ENCODE measurements around the gene PLOD1.
"Not testable (repeated sequence)": the region's sequence is repeated elsewhere in the genome, so short reads cannot be mapped to it uniquely, and the experiment has no call there.

The PLOD1 gene

GRCh38 chr1:11934302-11935056 is at the start of gene PLOD1:
PLOD1 (plus strand) TSS chr1:11934717; CDS start chr1:11934780, 63 bp downstream.
- DNase-seq: peak; percentile 56

- DNase-seq: no peak
Measured at GRCh38 chr1:11885916-11886315, 48.6 kb upstream of the PLOD1 start.

- no peak for DNase-seq
Measured at GRCh38 chr1:11886986-11887665, 47.4 kb upstream of the PLOD1 start.

GRCh38 chr1:11887666-11888007 is 46.9 kb upstream of the PLOD1 start:
- no peak for DNase-seq

- DNase-seq: peak; percentile 24
Measured at GRCh38 chr1:11888206-11888876, 46.2 kb upstream of the PLOD1 start.

GRCh38 chr1:11888877-11889208 is 45.7 kb upstream of the PLOD1 start:
- no peak for DNase-seq

- no peak for DNase-seq
Measured at GRCh38 chr1:11891433-11892186, 42.9 kb upstream of the PLOD1 start.

GRCh38 chr1:11893907-11894251 is 40.6 kb upstream of the PLOD1 start:
- DNase-seq: peak; percentile 27

- not testable (repeated sequence) for DNase-seq
Measured at GRCh38 chr1:11894501-11894900, 40.0 kb upstream of the PLOD1 start.

GRCh38 chr1:11898086-11898785 is 36.3 kb upstream of the PLOD1 start:
- no peak for DNase-seq

- DNase-seq: no peak
Measured at GRCh38 chr1:11898831-11899467, 35.6 kb upstream of the PLOD1 start.

- not testable (repeated sequence) for DNase-seq
Measured at GRCh38 chr1:11901446-11901845, 33.1 kb upstream of the PLOD1 start.

GRCh38 chr1:11903210-11903609 is 31.3 kb upstream of the PLOD1 start:
- DNase-seq: no peak

GRCh38 chr1:11904156-11904555 is 30.4 kb upstream of the PLOD1 start:
- not testable (repeated sequence) for DNase-seq

GRCh38 chr1:11904978-11905377 is 29.5 kb upstream of the PLOD1 start:
- no peak for DNase-seq

- no peak for DNase-seq
Measured at GRCh38 chr1:11906870-11907269, 27.6 kb upstream of the PLOD1 start.

- DNase-seq: peak; percentile 88
Measured at GRCh38 chr1:11907275-11908094, 27.0 kb upstream of the PLOD1 start.

GRCh38 chr1:11908095-11908675 is 26.3 kb upstream of the PLOD1 start:
- DNase-seq: peak; percentile 89

GRCh38 chr1:11910914-11911228 is 23.6 kb upstream of the PLOD1 start:
- DNase-seq: not testable (repeated sequence)

GRCh38 chr1:11912000-11912399 is 22.5 kb upstream of the PLOD1 start:
- DNase-seq: no peak
